HG02759 (cell line): Measurements from ENCODE around the gene ERVFRD-1.

Source experiments
- ATAC-seq: cut with Tn5 transposase; IDR thresholded peaks from one replicate; pipeline ENCODE4 v1.9.1; 2021; ENCODE audit warnings: mild to moderate bottlenecking, moderate library complexity; ENCODE audit not compliant: unreplicated experiment

ERVFRD-1 gene

GRCh38 chr6:11055127-11055627 is 56.3 kb downstream of the ERVFRD-1 start:
- ATAC-seq = no peak

GRCh38 chr6:11054722-11055121 is 56.8 kb downstream of the ERVFRD-1 start:
- ATAC-seq = no peak

- no peak for ATAC-seq
Observed at GRCh38 chr6:11053307-11053706, 58.2 kb downstream of the ERVFRD-1 start.
